GM20000 (cell line): Measurements from ENCODE around the gene MME.

Experiments
- DNase-seq: peaks from one replicate; pipeline ENCODE4 v3.0.0; 2012; ENCODE audit warnings: low spot score
- TF ChIP-seq, protein P1 (sequence below): IDR thresholded peaks from 2 replicates; pipeline ENCODE4 v1.5.1; 2012; ENCODE audit warnings: mild to moderate bottlenecking, control low read depth; ENCODE audit errors: extremely low read depth, missing control alignments

Gene MME

DNA sequence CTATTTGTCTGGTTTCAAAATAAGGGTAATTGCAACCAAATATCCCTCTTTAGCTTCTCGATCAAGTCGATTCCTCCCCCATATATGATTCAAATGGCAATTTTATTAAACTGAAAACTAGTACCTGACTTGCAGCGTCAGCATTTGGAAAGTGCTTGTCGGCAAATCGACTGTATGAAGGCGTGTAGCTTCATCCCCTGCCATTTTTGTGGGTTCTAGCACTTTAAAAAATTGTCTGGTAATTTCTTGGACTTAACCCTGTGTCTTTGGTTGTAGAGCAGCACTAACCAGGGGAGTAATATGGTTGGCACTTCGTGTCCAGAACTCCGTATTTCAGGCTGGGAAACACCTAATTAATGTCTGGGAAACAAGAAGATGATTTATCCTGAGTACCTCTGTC, 573 bp downstream of the MME start:
- no peak for DNase-seq
- TF ChIP-seq, protein P1, sequence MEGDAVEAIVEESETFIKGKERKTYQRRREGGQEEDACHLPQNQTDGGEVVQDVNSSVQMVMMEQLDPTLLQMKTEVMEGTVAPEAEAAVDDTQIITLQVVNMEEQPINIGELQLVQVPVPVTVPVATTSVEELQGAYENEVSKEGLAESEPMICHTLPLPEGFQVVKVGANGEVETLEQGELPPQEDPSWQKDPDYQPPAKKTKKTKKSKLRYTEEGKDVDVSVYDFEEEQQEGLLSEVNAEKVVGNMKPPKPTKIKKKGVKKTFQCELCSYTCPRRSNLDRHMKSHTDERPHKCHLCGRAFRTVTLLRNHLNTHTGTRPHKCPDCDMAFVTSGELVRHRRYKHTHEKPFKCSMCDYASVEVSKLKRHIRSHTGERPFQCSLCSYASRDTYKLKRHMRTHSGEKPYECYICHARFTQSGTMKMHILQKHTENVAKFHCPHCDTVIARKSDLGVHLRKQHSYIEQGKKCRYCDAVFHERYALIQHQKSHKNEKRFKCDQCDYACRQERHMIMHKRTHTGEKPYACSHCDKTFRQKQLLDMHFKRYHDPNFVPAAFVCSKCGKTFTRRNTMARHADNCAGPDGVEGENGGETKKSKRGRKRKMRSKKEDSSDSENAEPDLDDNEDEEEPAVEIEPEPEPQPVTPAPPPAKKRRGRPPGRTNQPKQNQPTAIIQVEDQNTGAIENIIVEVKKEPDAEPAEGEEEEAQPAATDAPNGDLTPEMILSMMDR, result no peak

GRCh38 chr3:155083313-155083905, 3.3 kb downstream of the MME start:
- DNase-seq, result no peak
- TF ChIP-seq, protein P1, result no peak

DNA sequence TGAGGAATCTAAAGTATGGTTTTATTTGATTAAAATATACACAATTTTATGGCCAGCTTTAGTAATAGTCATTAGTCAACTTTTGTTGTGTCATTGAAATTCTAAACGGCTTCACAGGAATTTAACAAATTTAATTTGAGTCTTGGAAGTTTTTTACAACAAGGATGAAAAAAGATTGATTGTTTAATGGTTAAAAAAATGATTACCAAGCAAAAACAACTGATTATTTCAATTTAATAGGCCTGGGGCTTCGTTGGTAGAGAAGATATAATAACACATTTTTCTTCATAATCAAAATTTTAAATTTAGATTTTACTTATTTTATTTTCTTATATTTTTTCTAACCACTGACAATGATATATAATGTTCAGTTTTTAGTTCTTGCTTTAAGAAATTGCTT, 4.4 kb downstream of the MME start:
- TF ChIP-seq, protein P1, result no peak
- no peak for DNase-seq

DNA sequence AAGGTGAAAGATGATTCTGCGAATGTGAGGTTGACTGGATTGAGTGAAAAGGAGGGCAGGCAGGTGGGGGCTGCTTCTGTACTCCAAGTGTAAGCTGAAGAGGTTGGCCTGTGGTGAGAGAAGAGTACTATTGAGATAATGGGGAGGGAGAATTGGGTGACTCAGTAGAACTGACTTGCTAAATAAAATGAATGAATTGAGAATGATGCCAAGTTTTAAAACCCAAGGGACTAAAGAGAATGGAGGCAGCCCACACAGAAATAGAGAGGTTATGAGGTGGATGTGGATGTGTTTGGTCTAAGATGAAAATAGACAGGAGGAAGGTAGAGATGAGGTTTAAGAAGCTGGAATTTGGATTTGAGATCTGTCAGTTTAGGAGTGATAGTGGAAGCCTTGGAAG, 5.9 kb downstream of the MME start:
- no peak for DNase-seq
- TF ChIP-seq, protein P1, result no peak

GRCh38 chr3:155088706-155089345, 8.7 kb downstream of the MME start:
- TF ChIP-seq, protein P1, result no peak
- DNase-seq, result no peak

GRCh38 chr3:155089495-155089894, 9.4 kb downstream of the MME start:
- TF ChIP-seq, protein P1, result no peak
- no peak for DNase-seq

DNA sequence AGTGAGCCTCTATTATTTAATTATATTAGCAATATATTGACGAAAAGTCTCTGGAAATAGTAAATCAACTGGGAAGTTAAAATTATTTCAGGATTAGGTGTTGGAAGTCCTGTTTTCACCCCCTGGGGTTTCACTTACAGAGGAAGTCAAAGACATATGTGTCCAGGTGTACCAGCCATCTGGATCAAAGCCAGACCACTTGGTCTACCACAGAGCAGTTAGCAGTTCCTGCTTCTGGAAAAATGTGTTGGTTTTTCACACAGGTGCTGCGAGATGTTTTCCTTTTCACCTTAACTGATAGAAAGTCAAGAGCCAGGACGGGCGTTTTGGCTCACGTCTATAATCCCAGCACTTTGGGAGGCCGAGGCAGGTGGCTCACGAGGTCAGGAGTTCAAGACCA, 13.1 kb downstream of the MME start:
- TF ChIP-seq, protein P1, result no peak
- DNase-seq, result no peak
